Measurements from ENCODE around the gene SHFL. TPM values are rescaled to one million over a fixed set of nuclear protein-coding genes. Genes with fewer than 3 reads are reported as not detected.
A peak's percentile ranks its signal among the peaks of the same experiment; 100 is the strongest.

SHFL gene
- total RNA-seq, 4 donors from 2014 or later: 18.5 to 46.1 (median 32.6) TPM

- no peak for DNase-seq
- no peak for TF ChIP-seq POLR2A (IDR thresholded peaks at IDR 0.05)
- TF ChIP-seq CTCF (IDR thresholded peaks at IDR 0.05): no peak
- Histone ChIP-seq H3K27me3 (no peaks in the 10 kb centered on the region), H3K27ac (no peak overlapping the region), H3K9me3 (no peaks in the 10 kb centered on the region), H3K4me1 (no peaks in the 10 kb centered on the region), H3K36me3 (no peaks in the 10 kb centered on the region), H3K4me3 (replicated peaks in 1 of 3) (no peak overlapping the region)
- 30 to 49% methylated on average over 8 to 9 of the region's 21 CpGs for WGBS, 2 donors
- intact Hi-C loops (cut with DNase I): no loop called here
Measured at GRCh38 chr19:10061717-10062310, 24.3 kb upstream of the SHFL start.

- TF ChIP-seq POLR2A (IDR thresholded peaks at IDR 0.05) (no peak), CTCF (IDR thresholded peaks at IDR 0.05) (no peak)
- H3K4me3 ChIP-seq (replicated peaks in 1 of 3): no peak overlapping the region
- no peak for DNase-seq
- no peak overlapping the region for H3K27ac ChIP-seq
- H3K4me1 ChIP-seq: no peaks in the 10 kb centered on the region
- intact Hi-C loops (cut with DNase I): no loop called here
- no peaks in the 10 kb centered on the region for H3K9me3 ChIP-seq
- 65 to 68% methylated on average over 4 of the region's 4 CpGs for WGBS, 2 donors
- no peaks in the 10 kb centered on the region for H3K27me3 ChIP-seq
- no peaks in the 10 kb centered on the region for H3K36me3 ChIP-seq
Measured at GRCh38 chr19:10068205-10068604, 17.9 kb upstream of the SHFL start.

GRCh38 chr19:10069046-10069445 is 17.1 kb upstream of the SHFL start:
- H3K27ac ChIP-seq: no peak overlapping the region
- TF ChIP-seq CTCF (IDR thresholded peaks at IDR 0.05) (no peak), POLR2A (IDR thresholded peaks at IDR 0.05) (no peak)
- no peaks in the 10 kb centered on the region for H3K4me1 ChIP-seq
- H3K36me3 ChIP-seq: no peaks in the 10 kb centered on the region
- H3K27me3 ChIP-seq: no peaks in the 10 kb centered on the region
- no peaks in the 10 kb centered on the region for H3K9me3 ChIP-seq
- H3K4me3 ChIP-seq (replicated peaks in 1 of 3): no peak overlapping the region
- intact Hi-C loops (cut with DNase I): no loop called here
- WGBS, 2 donors: 66 to 70% methylated on average over 6 of the region's 6 CpGs
- no peak for DNase-seq

- intact Hi-C loops (cut with DNase I): no loop called here
- WGBS, 2 donors: 63 to 72% methylated on average over 15 to 16 of the region's 22 CpGs
- H3K4me1 ChIP-seq: no peaks in the 10 kb centered on the region
- no peak overlapping the region for H3K27ac ChIP-seq
- no peak for TF ChIP-seq CTCF (IDR thresholded peaks at IDR 0.05)
- TF ChIP-seq POLR2A (IDR thresholded peaks at IDR 0.05): no peak
- H3K27me3 ChIP-seq: no peaks in the 10 kb centered on the region
- no peak overlapping the region for H3K4me3 ChIP-seq (replicated peaks in 1 of 3)
- DNase-seq: no peak
- H3K9me3 ChIP-seq: no peaks in the 10 kb centered on the region
- no peaks in the 10 kb centered on the region for H3K36me3 ChIP-seq
Measured at GRCh38 chr19:10070730-10071446, 15.2 kb upstream of the SHFL start.

- DNase-seq: no peak
- intact Hi-C loops (cut with DNase I): no loop called here
- H3K4me1 ChIP-seq: no peaks in the 10 kb centered on the region
- no peaks in the 10 kb centered on the region for H3K9me3 ChIP-seq
- H3K4me3 ChIP-seq (replicated peaks in 1 of 3): no peak overlapping the region
- no peaks in the 10 kb centered on the region for H3K36me3 ChIP-seq
- 62 to 78% methylated on average over 2 of the region's 2 CpGs for WGBS, 2 donors
- TF ChIP-seq CTCF (IDR thresholded peaks at IDR 0.05): peak in 1 of 6 experiments; percentile 10
- no peak for TF ChIP-seq POLR2A (IDR thresholded peaks at IDR 0.05)
- H3K27ac ChIP-seq: no peak overlapping the region
- no peaks in the 10 kb centered on the region for H3K27me3 ChIP-seq
Measured at GRCh38 chr19:10074153-10074552, 12.0 kb upstream of the SHFL start.
